Stimulated activated CD8-positive, alpha-beta memory T cell treated with anti-CD3 and anti-CD28 coated beads, Interleukin-15, amount 100 ng/mL, for 1 hour (primary cell): ENCODE data around the gene EIF1AX.
"Not testable (repeated sequence)": the region's sequence is repeated elsewhere in the genome, so short reads cannot be mapped to it uniquely, and the experiment has no call there.

Source experiments
- DNase-seq: peaks from one replicate; pipeline ENCODE4 v3.0.0-alpha.2; 2020; ENCODE audit warnings: low read depth

Gene EIF1AX

GRCh38 chrX:20126833-20127232, 14.8 kb downstream of the EIF1AX start:
- not testable (repeated sequence) for DNase-seq

- no peak for DNase-seq
These were observed 16.7 kb downstream of the EIF1AX start for GRCh38 chrX:20124964-20125363.

- no peak for DNase-seq
These were observed 23.4 kb downstream of the EIF1AX start for GRCh38 chrX:20118065-20118824.

- no peak for DNase-seq
These were observed 24.9 kb downstream of the EIF1AX start, which contains the start of gene MAP7D2 for GRCh38 chrX:20116577-20117240. TSS of gene MAP7D2 (minus strand) at chrX:20116907. CDS start at chrX:20116879, 28 bp downstream.

- DNase-seq, result no peak
These were observed 25.5 kb downstream of the EIF1AX start for GRCh38 chrX:20116087-20116576.

- no peak for DNase-seq
These were observed 29.4 kb downstream of the EIF1AX start for GRCh38 chrX:20112022-20112774.

GRCh38 chrX:20111271-20111670, 30.4 kb downstream of the EIF1AX start:
- DNase-seq, result no peak

GRCh38 chrX:20101934-20102581, 39.6 kb downstream of the EIF1AX start:
- DNase-seq, result no peak

GRCh38 chrX:20091499-20091898, 50.1 kb downstream of the EIF1AX start:
- DNase-seq, result no peak

GRCh38 chrX:20089845-20090244, 51.8 kb downstream of the EIF1AX start:
- DNase-seq, result no peak

GRCh38 chrX:20080277-20080676, 61.4 kb downstream of the EIF1AX start:
- no peak for DNase-seq
